GM19438 (cell line): Measurements from ENCODE around the gene HJV.
A peak's percentile ranks its signal among the peaks of the same experiment; 100 is the strongest.

Experiments
- ATAC-seq: cut with Tn5 transposase; IDR thresholded peaks from one replicate; pipeline ENCODE4 v1.9.1; 2021; ENCODE audit warnings: low read depth; ENCODE audit not compliant: unreplicated experiment

Gene HJV

GRCh38 chr1:145978854-145979745 lies 42.4 kb downstream of the HJV start:
- peak; percentile 85 for ATAC-seq

GRCh38 chr1:145978471-145978853 lies 43.1 kb downstream of the HJV start:
- ATAC-seq, result no peak

- ATAC-seq, result no peak
These were observed 43.8 kb downstream of the HJV start for GRCh38 chr1:145977486-145978470.

- ATAC-seq, result no peak
These were observed 44.5 kb downstream of the HJV start for GRCh38 chr1:145977016-145977415.

- ATAC-seq, result no peak
These were observed 46.3 kb downstream of the HJV start for GRCh38 chr1:145975216-145975615.

- ATAC-seq, result no peak
These were observed 46.8 kb downstream of the HJV start for GRCh38 chr1:145974721-145975120.

- ATAC-seq, result no peak
These were observed 49.0 kb downstream of the HJV start for GRCh38 chr1:145972580-145972979.
